CD4-positive, alpha-beta T cell (primary cell): Measurements from ENCODE around the gene WDCP. TPM values are rescaled to one million over a fixed set of nuclear protein-coding genes. Genes with fewer than 3 reads are reported as not detected.

Source experiments
- ATAC-seq: fragments of 200-7000 bp; cut with Tn5 transposase; one replicate; pipeline ENCODE4 v1.10.0; 2022; ENCODE audit warnings: mild to moderate bottlenecking; ENCODE audit not compliant: poor library complexity
- CTCF ChIA-PET: fragments of 350-600 bp; sonication (Branson Sonifier 250); formaldehyde crosslinking; loops from one replicate; lab custom pipeline; 2021; ENCODE audit warnings: antibody characterized with exemption, inconsistent platforms; lab: Charles Lee
- POLR2A ChIA-PET: fragments of 350-600 bp; sonication (Branson Sonifier 250); formaldehyde crosslinking; loops from one replicate; lab custom pipeline; 2021; ENCODE audit warnings: antibody characterized with exemption, inconsistent platforms; lab: Charles Lee
- DNase-seq, 14 experiments: peaks; one replicate each; pipeline ENCODE4 v3.0.0-alpha.2; 2013 to 2020; ENCODE audit warnings: mixed read lengths in 2 of 14
- H3K27ac ChIP-seq, 2 donors: one replicate each; pipeline versions ENCODE4 v1.5.1 to v1.7.0; 2013; ENCODE audit warnings: low read length in 2 of 2, low read depth in 1 of 2, mild to moderate bottlenecking in 1 of 2
- H3K27me3 ChIP-seq, 2 experiments: 1 replicate in 1 of 2; 2 replicates in 1 of 2; pipeline versions ENCODE4 v1.6.1 to v1.7.0; 2013; ENCODE audit warnings: low read length in 2 of 2, control low read depth in 1 of 2, mild to moderate bottlenecking in 1 of 2, moderate library complexity in 1 of 2; ENCODE audit not compliant: insufficient read depth in 2 of 2, control insufficient read depth in 1 of 2
- H3K36me3 ChIP-seq: one replicate; pipeline ENCODE4 v1.6.1; 2013; ENCODE audit warnings: low read length, control low read depth; ENCODE audit not compliant: insufficient read depth
- H3K4me1 ChIP-seq: one replicate; pipeline ENCODE4 v1.6.1; 2013; ENCODE audit warnings: low read length, control low read depth; ENCODE audit not compliant: insufficient read depth
- H3K4me3 ChIP-seq: one replicate; pipeline ENCODE4 v1.5.1; 2013; ENCODE audit warnings: mild to moderate bottlenecking, low read length, moderate library complexity
- H3K9me3 ChIP-seq, 2 experiments: 1 replicate in 1 of 2; 2 replicates in 1 of 2; pipeline versions ENCODE4 v1.6.1 to v1.7.0; 2013; ENCODE audit warnings: low read length in 2 of 2, mild to moderate bottlenecking in 2 of 2, control low read depth in 1 of 2, moderate library complexity in 1 of 2; ENCODE audit not compliant: control insufficient read depth in 1 of 2, insufficient read depth in 1 of 2
- H3K27ac Mint-ChIP-seq: one replicate; pipeline ENCODE4 v1.8.0; 2020; ENCODE audit warnings: mixed read lengths
- H3K27me3 Mint-ChIP-seq: one replicate; pipeline ENCODE4 v1.8.0; 2021; ENCODE audit warnings: mixed read lengths
- H3K36me3 Mint-ChIP-seq: one replicate; pipeline ENCODE4 v1.8.0; 2021; ENCODE audit warnings: low read depth, mixed read lengths
- H3K4me1 Mint-ChIP-seq: one replicate; pipeline ENCODE4 v1.8.0; 2021; ENCODE audit warnings: low read depth, mixed read lengths
- H3K4me3 Mint-ChIP-seq: one replicate; pipeline ENCODE4 v1.8.0; 2020; ENCODE audit warnings: mild to moderate bottlenecking, mixed read lengths
- H3K9me3 Mint-ChIP-seq: one replicate; pipeline ENCODE4 v1.8.0; 2020; ENCODE audit warnings: mixed read lengths
- intact Hi-C, 2 experiments: fragments of 100-400 bp; cut with DNase I in 1 of 2; cut with micrococcal nuclease in 1 of 2; formaldehyde crosslinking; loops; one replicate each; pipeline versions ENCODE4 v1.15.1 to v1.9.0; 2023 to 2025; cut with DNase I, micrococcal nuclease
- total RNA-seq, 174 experiments: library from RNA in 2 of 174; stranded (reverse) in 2 of 174; gene quantifications; one replicate each; pipeline ENCODE4 v1.2.3 and lab custom pipeline; 2021 to 2026
- TF ChIP-seq, protein P1 (sequence below): fragments of 200-600 bp; IDR thresholded peaks from one replicate; pipeline ENCODE4 v1.8.0; 2022; ENCODE audit warnings: antibody characterized with exemption, mild to moderate bottlenecking

WDCP gene
- total RNA-seq, 2 experiments from 2014 or later = 1.4 to 2.0 TPM

DNA sequence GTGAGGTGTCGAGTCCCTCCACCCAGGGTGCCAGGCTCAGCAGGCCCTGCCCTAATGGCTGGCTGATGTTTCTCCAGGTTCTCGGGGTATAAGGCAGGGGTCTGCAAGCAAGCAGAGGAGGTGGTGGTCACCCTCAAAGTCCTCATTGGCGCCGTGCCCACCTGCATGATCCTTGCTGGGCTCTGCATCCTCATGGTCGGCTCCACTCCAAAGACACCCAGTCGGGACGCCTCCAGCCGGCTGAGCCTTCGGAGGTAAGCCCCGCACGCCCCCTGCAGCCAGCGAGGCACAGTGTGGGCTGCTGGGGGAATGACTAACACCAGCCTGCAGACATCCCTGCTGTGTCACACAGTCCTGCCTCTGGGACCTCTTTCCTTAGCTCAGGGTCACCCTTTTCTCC lies 23.2 kb downstream of the WDCP start:
- Mint-ChIP-seq H3K36me3 (peaks cover 58% of the 10 kb centered on the region), H3K4me3 (no peak overlapping the region), H3K27ac (no peak overlapping the region), H3K27me3 (no peaks in the 10 kb centered on the region), H3K4me1 (no peaks in the 10 kb centered on the region), H3K9me3 (no peaks in the 10 kb centered on the region)
- H3K4me3 ChIP-seq = no peak overlapping the region
- intact Hi-C loops = no loop called here
- no peaks in the 10 kb centered on the region for H3K27me3 ChIP-seq
- no peaks in the 10 kb centered on the region for H3K9me3 ChIP-seq
- ChIA-PET POLR2A (no interaction called here), CTCF (no interaction called here)
- DNase-seq (no peak), ATAC-seq (no peak)
- no peaks in the 10 kb centered on the region for H3K4me1 ChIP-seq
- TF ChIP-seq, protein P1, sequence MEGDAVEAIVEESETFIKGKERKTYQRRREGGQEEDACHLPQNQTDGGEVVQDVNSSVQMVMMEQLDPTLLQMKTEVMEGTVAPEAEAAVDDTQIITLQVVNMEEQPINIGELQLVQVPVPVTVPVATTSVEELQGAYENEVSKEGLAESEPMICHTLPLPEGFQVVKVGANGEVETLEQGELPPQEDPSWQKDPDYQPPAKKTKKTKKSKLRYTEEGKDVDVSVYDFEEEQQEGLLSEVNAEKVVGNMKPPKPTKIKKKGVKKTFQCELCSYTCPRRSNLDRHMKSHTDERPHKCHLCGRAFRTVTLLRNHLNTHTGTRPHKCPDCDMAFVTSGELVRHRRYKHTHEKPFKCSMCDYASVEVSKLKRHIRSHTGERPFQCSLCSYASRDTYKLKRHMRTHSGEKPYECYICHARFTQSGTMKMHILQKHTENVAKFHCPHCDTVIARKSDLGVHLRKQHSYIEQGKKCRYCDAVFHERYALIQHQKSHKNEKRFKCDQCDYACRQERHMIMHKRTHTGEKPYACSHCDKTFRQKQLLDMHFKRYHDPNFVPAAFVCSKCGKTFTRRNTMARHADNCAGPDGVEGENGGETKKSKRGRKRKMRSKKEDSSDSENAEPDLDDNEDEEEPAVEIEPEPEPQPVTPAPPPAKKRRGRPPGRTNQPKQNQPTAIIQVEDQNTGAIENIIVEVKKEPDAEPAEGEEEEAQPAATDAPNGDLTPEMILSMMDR = no peak
- peaks cover 21% of the 10 kb centered on the region for H3K36me3 ChIP-seq
- no peak overlapping the region for H3K27ac ChIP-seq

GRCh38 chr2:24022975-24023575 lies 24.1 kb downstream of the WDCP start:
- no peaks in the 10 kb centered on the region for H3K27me3 Mint-ChIP-seq
- no peaks in the 10 kb centered on the region for H3K4me1 ChIP-seq
- peaks cover 52% of the 10 kb centered on the region for H3K36me3 Mint-ChIP-seq
- TF ChIP-seq, protein P1 = no peak
- POLR2A ChIA-PET = no interaction called here
- H3K27ac Mint-ChIP-seq = no peak overlapping the region
- H3K9me3 Mint-ChIP-seq = no peaks in the 10 kb centered on the region
- intact Hi-C loops = no loop called here
- DNase-seq = no peak
- no peak overlapping the region for H3K4me3 ChIP-seq
- no peaks in the 10 kb centered on the region for H3K4me1 Mint-ChIP-seq
- ATAC-seq = no peak
- H3K27ac ChIP-seq = no peak overlapping the region
- peaks cover 16% of the 10 kb centered on the region for H3K36me3 ChIP-seq
- CTCF ChIA-PET = no interaction called here
- no peaks in the 10 kb centered on the region for H3K27me3 ChIP-seq
- H3K4me3 Mint-ChIP-seq = no peak overlapping the region
- H3K9me3 ChIP-seq = no peaks in the 10 kb centered on the region

- Histone ChIP-seq H3K27me3 (no peaks in the 10 kb centered on the region), H3K27ac (no peak overlapping the region), H3K9me3 (no peaks in the 10 kb centered on the region), H3K36me3 (peaks cover 16% of the 10 kb centered on the region), H3K4me3 (no peak overlapping the region), H3K4me1 (no peaks in the 10 kb centered on the region)
- H3K9me3 Mint-ChIP-seq = no peaks in the 10 kb centered on the region
- no peak overlapping the region for H3K4me3 Mint-ChIP-seq
- ChIA-PET CTCF (no interaction called here), POLR2A (no interaction called here)
- H3K27ac Mint-ChIP-seq = no peak overlapping the region
- ATAC-seq = no peak
- TF ChIP-seq, protein P1 = no peak
- no peaks in the 10 kb centered on the region for H3K27me3 Mint-ChIP-seq
- intact Hi-C loops = no loop called here
- no peak for DNase-seq
- H3K4me1 Mint-ChIP-seq = no peaks in the 10 kb centered on the region
- H3K36me3 Mint-ChIP-seq = peaks cover 46% of the 10 kb centered on the region
Measured at GRCh38 chr2:24022324-24022974, 24.7 kb downstream of the WDCP start.
